GM18861 (cell line): ENCODE results near the gene JMJD7.

Experiments
- ATAC-seq: cut with Tn5 transposase; IDR thresholded peaks from one replicate; pipeline ENCODE4 v1.9.1; 2021; ENCODE audit not compliant: unreplicated experiment

Gene JMJD7

DNA sequence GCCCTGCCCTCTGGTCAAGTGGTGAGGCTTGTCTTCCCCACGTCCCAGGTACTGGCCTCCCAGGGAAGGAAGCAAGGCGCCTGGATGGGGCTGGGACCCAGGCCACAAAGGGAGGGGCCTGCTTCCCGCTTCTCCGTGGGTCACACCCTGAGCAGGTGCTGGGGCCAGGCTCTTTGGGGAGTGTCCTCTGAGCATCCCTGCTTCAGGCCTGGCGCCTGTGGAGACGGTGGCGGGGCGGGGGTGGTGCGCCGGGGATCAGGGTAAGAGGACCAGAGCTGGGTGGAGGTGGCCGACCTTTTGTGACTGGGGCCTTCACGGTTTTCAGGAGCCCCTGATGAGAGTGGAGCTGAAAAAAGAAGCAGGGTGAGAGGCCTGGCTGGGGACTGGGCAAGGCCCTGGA, 14.3 kb downstream of the JMJD7 start:
- ATAC-seq: no peak

DNA sequence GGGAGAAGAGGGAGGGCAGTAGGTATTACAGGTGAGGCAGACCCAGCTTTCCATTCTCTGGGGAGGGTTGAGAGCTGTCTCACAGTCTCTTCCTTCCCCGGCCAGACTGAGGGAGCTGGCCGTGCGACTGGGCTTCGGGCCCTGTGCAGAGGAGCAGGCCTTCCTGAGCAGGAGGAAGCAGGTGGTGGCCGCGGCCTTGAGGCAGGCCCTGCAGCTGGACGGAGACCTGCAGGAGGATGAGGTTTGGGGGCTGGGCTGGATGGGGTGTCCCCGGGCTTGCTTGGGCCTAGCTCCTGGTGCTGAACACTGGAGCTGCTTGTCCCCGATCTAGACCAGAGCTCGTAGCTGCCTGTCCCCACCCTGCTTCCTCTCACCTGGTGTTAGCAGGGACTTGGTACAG, 15.7 kb downstream of the JMJD7 start:
- no peak for ATAC-seq

GRCh38 chr15:41844814-41845213, 16.9 kb downstream of the JMJD7 start:
- ATAC-seq: no peak

GRCh38 chr15:41847206-41847605, 19.3 kb downstream of the JMJD7 start:
- no peak for ATAC-seq

GRCh38 chr15:41847981-41848380, 20.1 kb downstream of the JMJD7 start:
- no peak for ATAC-seq

- ATAC-seq: no peak
These were observed 20.7 kb downstream of the JMJD7 start for GRCh38 chr15:41848631-41849030.

DNA sequence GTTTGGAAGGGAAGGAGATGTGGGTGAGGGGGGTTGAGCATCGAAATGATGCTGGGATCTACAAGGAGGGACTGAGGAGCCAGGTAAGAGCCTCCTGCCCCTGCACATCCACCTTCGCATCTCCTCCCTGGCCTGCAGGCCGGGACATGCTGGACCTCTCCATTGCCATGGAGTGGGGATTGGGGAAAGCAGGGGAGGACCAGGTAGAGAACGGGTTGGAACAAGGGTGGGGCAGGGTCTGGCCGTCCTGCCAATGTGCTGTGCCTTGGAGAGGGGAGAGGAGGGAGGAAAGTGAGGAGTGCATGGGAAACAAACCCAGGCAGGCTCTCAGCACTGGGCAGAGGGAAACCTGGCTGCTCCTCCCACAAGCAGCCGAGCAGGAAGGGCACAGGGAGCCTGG, 21.3 kb downstream of the JMJD7 start:
- no peak for ATAC-seq

DNA sequence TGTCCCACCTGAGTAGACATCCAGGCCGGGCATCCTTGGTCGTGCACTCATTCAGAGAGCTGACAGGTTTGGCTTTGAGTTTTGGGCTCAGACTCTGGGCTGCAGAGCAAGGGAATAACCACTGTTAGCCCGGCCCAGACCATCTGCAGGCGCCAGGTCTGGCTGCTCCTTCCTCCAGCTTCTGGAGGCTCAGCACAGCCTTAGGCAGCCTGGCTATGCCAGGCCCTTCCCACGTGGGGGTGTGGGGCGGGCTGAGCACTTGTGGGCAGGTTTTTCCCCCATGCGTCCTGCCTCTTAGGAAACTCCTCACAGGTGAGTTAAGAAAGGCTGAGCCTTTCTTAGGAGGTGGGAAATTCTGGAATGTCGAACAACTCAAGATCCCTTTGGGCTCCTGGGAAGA, 22.0 kb downstream of the JMJD7 start:
- no peak for ATAC-seq

DNA sequence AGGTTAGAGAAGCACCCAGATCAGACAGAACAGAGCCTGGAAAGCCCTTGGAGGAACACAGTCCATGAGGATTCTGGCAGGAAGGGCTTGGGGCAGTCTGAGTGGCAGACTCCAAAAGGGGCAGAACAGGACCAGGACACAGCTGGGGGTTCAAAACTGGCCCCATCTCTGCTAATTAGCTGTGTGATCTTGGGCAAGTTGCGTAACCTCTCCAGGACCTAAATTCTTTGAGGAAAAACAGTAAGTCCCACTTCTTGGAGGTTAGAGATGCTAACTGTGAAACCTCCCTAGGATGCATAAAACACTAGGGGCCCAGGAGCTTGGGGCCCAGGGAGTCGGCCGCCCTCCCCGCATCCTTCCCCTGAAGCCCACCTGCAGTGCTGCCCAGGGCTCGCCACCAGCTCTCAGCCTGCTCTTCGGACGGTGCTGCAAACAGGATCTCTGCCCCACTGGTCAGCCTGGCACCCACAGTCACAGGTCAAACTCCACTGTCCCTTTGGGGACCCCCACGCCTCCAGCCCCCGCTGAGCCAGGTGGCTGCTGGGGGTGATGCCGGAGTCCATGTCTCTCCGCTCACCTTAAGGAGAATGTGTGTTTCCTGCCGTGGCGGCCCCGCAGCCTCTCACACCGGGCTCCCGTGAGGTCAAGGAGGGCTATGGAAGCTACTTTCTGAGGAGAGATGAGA, 22.7 kb downstream of the JMJD7 start:
- ATAC-seq: no peak

GRCh38 chr15:41851167-41851523, 23.3 kb downstream of the JMJD7 start:
- ATAC-seq: no peak

DNA sequence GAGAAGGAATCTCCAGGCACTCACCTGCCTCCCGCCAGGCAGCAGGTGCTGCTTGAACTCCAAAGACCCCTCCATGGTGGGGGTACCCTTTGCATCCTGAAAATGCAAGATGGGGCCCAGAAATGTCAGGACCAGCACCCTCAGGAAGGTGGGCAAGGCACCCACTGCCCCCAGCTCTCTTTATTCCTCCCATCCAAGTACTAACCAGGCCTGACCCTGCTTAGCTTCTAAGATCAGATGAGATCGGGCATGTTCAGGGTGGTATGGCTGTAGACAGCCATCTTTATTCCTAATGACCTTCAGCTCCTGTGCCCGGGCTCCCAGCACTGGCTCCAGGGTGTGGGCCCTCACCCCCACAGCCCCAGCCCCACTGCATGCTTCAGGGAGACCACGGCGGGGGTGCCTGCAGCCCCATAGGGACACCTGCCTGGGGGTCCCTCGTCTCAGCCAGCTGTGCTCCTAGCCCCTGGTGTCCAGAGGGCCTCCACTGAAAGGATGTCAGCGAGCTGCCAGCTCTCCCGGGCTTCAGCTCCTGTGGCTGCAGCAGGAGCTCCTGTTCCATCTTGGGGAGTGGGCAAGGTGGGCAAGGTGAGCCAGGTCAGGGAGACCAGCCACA, 24.0 kb downstream of the JMJD7 start:
- ATAC-seq: no peak

DNA sequence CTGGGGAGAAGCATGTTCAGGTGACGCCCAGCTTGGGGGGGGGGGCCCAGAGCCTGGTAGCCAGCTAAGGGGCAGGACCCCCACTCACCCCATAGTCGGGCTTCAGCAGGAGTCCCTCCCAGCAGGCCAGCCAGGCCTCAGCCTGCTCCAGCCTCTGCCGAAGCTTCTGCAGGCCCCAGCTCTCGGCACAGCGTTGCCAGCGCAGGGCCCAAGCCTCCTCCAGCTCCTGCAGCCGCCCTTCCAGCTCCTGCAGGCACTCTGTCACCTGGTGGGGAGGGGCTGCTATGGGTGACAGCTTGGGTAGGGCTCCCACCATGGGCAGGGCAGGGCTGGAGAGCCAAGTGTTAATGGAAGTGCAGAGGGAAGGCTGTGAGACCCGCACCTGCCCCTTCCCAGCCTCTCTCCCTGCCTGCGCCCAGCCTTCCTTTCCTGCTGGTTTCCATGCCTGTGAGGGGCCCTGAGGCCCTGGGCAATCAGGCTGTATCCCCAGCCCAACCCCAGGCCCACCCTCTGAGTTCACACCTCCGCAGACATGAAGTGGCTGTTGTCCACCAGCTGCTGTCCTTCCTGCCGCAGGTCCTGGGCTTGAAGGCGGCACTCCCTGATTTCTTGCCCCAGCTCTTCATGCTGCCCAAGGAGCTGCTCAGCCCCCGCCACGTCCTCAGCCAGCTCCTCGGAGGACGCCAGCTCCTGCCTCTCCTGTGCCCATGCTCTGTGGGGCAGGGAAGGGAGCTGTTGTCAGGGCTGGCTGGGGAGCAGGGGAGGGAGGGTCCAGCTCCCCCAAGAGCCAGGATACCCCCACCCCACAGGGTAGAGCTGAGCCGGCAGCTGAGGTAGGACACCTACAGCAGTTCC, 25.1 kb downstream of the JMJD7 start:
- no peak for ATAC-seq

GRCh38 chr15:41853831-41854230, 25.9 kb downstream of the JMJD7 start:
- ATAC-seq: no peak

GRCh38 chr15:41854443-41854842, 26.6 kb downstream of the JMJD7 start:
- no peak for ATAC-seq

DNA sequence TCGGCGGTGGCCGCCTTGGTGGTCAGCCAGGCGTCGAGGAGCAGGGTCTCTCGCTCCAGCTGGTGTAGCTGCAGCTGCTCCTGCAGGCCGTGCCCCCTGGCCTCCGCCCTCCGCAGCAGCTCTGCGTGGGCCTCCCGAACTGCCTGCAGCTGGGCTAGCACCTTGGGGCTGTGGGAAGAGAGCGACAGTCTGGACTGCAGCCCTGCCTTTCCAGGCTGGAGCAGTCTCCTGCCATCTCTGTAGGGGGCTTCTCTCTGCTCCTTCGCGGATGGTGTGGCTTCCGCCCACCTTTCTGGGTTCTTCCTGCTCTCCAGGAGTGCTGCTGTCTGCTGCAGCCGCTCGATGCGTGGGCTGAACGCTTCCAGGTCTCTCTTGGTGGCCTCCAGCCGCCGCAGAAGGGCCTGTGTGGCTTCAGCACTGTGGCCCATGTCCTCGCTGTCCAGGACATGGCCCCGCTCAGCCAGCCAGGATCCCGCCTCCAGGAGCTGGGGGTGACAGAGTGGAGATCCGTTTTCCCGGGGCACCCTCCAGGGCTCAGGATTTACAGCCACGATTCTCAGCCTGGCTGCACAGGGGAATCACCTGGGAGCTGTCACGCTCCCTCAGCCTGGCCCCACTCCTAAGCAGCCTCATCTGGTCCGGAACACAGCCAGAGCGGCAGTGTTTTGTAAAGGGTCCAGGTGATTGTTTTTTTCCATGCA, 27.5 kb downstream of the JMJD7 start:
- no peak for ATAC-seq

DNA sequence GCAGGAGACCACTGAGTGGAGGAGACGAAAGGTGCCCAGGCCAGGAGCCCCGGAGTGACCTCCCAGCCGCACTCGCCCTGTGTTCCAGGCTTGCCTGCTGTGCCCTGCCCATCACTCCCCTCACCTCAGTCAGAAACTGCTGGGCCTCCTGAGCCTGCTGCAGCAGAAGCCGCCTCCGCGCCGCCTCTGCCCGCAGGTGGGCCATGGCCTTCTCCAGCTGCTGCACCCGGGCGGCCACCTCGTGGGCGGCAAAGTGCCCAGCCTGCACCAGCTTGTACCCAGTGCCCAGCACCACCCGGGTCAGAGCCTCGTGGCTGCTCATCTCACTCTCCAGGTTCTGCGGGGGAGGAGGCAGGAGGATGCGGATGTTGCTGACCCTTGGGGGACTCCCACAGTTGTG, 28.4 kb downstream of the JMJD7 start:
- no peak for ATAC-seq

- ATAC-seq: no peak
These were observed 28.8 kb downstream of the JMJD7 start for GRCh38 chr15:41856716-41857115.

DNA sequence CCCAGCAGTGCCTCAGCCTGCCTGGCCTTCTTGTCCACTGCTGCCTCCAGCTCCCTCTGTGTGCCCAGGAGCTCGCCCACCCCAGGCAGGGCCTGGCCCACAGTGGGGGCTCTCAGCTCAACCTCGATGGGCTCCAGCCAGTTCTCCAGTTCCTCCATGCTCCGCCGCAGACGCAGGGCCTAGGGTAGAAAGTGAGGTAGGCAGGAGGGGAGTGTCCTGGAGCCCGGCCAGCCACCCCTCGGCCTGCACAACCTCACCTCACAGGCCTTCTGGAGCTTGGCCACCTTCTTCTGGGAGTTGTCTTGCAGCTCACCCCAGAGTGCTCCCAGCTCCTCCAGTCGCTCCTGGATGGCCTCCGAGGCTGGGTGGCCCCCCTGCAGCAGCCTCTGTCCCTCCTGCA, 29.4 kb downstream of the JMJD7 start:
- ATAC-seq: no peak

DNA sequence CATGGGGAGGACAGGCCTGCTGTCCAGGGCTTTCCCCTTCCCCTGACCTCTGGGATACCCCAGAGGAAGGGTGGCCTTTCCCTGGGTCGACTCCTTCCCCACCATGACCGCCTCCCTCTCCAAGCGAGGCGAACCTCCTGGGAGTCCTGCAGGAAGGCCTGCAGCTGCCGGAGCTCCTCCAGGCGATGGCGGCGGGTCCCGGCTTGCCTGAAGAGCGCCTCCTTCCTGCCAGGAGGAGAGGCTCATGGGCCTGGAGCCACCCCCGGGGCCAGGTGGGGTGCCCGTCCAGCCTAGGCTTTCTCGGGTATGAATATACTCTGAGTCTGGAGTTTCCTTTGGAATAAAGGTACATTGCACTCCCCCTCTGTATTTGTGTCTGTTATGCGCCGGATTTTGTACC, 30.9 kb downstream of the JMJD7 start:
- ATAC-seq: no peak

GRCh38 chr15:41860049-41860828, 32.3 kb downstream of the JMJD7 start:
- no peak for ATAC-seq
